AG10803 (cell line): ENCODE results near the gene TTC7B.
A peak's percentile ranks its signal among the peaks of the same experiment; 100 is the strongest.

Source experiments
- DNase-seq: peaks from one replicate; pipeline ENCODE4 v3.0.0; 2010; ENCODE audit warnings: low read depth
- H3K4me3 ChIP-seq: 2 replicates; pipeline ENCODE4 v1.5.1; 2011; ENCODE audit warnings: mild to moderate bottlenecking, low read length, control low read depth
- TF ChIP-seq, protein P1 (sequence below): conservative IDR thresholded peaks from 2 replicates; pipeline ENCODE4 v1.5.1; 2011; ENCODE audit warnings: mild to moderate bottlenecking, low read length, control low read depth, inconsistent platforms

The TTC7B gene

DNA sequence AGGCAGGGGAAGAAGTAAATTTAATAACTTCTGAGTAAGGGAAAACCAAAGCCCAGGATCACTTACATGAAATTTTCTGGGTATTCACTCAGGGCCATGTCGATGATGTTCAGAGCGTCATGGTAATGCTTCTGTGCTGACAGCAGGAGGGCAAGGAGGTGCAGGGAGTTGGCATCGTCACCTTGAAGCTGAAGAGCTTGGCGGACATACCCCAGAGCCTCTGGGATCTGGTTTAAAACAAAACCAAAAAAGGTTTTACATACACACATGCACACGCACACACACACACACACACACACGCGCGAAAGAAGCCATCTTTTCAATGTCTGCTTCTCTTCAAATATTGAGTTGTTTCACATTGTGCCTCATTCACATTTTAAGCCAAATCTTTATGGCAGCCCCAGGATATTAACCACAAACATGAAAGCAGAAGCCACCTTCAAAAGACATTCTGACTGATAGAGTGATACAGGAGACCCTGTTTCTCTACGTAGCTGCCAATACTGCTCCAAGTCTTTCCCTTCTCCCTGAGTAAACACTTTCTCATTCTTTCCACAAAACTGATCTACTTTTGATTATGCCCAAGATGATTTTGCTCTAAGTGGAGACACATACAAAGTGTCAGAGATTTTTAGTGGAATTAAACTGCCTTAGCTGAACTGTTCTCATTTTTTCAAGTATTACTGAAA is 172.1 kb downstream of the TTC7B start:
- TF ChIP-seq, protein P1, sequence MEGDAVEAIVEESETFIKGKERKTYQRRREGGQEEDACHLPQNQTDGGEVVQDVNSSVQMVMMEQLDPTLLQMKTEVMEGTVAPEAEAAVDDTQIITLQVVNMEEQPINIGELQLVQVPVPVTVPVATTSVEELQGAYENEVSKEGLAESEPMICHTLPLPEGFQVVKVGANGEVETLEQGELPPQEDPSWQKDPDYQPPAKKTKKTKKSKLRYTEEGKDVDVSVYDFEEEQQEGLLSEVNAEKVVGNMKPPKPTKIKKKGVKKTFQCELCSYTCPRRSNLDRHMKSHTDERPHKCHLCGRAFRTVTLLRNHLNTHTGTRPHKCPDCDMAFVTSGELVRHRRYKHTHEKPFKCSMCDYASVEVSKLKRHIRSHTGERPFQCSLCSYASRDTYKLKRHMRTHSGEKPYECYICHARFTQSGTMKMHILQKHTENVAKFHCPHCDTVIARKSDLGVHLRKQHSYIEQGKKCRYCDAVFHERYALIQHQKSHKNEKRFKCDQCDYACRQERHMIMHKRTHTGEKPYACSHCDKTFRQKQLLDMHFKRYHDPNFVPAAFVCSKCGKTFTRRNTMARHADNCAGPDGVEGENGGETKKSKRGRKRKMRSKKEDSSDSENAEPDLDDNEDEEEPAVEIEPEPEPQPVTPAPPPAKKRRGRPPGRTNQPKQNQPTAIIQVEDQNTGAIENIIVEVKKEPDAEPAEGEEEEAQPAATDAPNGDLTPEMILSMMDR: no peak

DNA sequence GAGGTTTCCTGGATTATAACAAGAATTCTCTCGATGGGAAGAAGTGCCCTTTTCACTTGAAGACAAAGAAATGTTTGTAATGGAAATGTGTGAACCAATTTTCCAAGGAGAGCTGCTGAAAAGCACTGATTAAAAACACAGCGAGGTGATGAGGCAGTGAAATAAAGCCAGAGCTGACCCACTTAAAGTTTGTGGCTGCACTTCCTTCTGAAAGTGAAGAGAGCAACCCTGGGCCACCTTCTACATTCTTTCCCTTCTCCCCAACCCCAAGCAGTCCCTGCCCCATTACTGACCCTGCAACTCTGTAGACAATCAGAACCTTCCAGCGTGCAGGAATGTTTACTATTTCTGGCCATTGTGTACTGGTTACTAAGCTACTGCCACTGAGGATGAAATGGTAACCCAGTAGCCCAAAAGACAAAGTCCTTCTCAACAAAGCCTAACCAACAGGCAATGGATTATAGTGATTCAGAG is 173.9 kb downstream of the TTC7B start:
- no peak overlapping the region for H3K4me3 ChIP-seq
- TF ChIP-seq, protein P1: no peak
- DNase-seq: peak; percentile 25

More for the DNA sequence above, 172.1 kb downstream of the TTC7B start:
- DNase-seq: no peak
- no peak overlapping the region for H3K4me3 ChIP-seq

DNA sequence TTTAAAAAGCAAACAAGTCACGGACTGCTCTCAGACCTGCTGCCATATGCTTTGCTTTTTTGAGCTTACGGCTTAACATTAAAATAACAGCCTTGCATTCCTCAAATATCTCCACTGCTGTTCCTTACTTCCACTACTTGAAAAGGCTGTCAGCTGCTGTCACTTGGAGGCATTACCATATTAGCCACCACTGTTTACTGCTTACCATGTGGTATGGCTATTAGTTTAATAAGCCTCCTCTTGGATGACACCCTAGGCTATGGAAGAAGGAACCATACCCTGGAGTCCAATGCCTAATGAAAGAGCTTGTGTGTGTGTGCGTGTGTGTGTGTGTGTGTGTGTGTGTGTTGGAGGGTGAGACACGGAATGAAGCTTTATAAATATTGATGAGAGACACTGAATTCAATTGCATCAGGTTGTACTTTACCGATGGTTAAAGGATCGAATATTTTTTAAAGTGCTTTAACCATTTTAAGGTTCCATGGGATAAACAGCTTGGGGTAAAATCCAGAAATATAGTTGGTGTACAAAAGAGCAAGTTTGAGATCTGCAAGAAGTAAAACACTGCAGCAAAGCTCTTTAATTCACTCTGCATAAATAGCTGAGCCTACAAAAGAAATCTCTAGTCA is 174.5 kb downstream of the TTC7B start:
- no peak for DNase-seq
- TF ChIP-seq, protein P1: no peak
- no peak overlapping the region for H3K4me3 ChIP-seq

DNA sequence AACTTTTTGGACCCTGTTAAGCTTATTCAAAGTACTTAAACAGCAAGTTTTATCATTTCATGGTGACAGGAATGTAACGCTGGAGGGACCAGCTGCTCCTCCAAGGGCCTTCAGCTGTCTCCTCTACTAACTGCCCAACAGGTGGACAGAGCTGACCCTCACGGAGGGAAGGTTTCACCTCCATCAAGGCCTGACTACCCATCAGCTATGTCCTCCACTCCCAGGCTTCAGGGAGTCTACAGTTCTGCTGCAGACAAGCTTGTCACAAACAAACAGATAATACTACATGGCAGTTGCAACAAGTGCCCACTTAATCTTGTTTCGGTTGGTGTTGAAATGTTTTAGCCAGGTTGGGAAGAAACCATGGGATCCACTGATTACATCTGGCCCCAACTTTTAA is 175.1 kb downstream of the TTC7B start:
- DNase-seq: no peak
- TF ChIP-seq, protein P1: no peak
- no peak overlapping the region for H3K4me3 ChIP-seq

DNA sequence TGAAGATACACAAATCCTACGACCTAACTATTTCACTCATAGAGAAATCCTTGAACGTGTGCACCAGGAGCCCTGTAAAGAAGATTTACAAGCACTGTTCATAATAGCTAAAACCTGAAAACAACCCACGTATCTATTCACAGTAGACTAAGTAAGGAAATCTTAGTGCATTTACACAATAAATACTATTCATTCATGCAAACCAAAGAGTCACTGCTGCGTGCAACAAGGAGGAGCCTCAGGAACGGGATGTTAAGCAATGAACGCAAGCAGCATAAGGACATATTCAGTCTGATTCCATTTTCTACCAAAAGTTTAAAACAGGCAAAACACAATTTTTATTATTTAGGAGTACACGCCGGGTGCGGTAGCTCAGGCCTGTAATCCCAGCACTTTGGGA is 176.6 kb downstream of the TTC7B start:
- no peak for DNase-seq
- TF ChIP-seq, protein P1: no peak
- no peak overlapping the region for H3K4me3 ChIP-seq

DNA sequence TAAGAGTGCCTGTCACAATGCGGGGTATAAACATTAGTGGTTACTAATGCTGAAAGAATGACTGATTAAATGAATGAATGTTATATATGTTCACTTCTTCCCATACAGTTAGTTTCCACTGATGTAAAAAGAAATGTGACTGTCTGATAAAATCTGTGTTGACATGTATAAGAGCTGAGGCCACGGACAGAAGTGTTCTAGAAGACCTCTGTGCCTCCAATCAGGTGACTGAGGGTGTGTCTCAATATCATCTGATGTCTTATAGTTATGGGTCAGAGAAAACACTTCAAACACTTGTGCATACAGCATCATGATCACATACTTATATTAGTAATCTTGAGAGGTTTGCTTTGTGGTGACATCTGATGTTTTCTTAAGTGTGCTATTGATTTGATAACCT is 183.4 kb downstream of the TTC7B start:
- no peak for DNase-seq
- TF ChIP-seq, protein P1: no peak
- no peak overlapping the region for H3K4me3 ChIP-seq

DNA sequence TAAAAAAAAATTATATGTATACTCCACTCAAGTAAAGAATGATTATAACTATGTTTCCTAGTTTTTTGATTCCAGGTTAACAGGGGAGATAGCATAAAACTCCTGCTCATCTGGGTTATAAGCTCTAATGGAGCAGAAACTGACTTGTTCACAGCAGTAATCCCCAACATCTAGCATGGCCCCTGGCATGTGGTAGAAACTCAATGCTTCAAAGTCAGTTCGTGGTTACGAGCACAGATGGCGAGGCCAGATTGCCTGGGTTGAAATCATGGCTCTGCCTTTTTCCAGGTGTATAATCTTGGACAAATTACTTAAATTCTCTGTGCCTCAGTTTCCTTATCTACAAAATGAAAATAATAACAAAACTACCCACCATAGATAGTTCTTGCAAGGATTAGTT is 183.8 kb downstream of the TTC7B start:
- H3K4me3 ChIP-seq: no peak overlapping the region
- DNase-seq: no peak
- TF ChIP-seq, protein P1: no peak
